ENCODE measurements around the gene OR7D4. TPM values are rescaled to one million over a fixed set of nuclear protein-coding genes. Genes with fewer than 3 reads are reported as not detected.

Gene OR7D4
- not detected in 2 replicates for total RNA-seq

GRCh38 chr19:9219489-9219888, at the start of gene OR7D4:
Gene OR7D4, minus strand, starts transcription at chr19:9219589. Its CDS starts 4,752 bp downstream, at chr19:9214837.

GRCh38 chr19:9250630-9251029, 31.2 kb upstream of the OR7D4 start, which contains the start of gene OR7E24:
Gene OR7E24, plus strand, starts transcription at chr19:9250930. Its CDS starts 114 bp downstream, at chr19:9251044.

GRCh38 chr19:9178901-9179300, 40.5 kb downstream of the OR7D4 start, which contains the start of gene OR7D2:
Gene OR7D2, plus strand, starts transcription at chr19:9178979. Its CDS starts 6,803 bp downstream, at chr19:9185782.

Other genes with a start within 250 kb of the OR7D4 start
- gene MUC16, start 209.2 kb downstream of the OR7D4 start, total RNA-seq, result not detected in 2 replicates
- not detected in 2 replicates for gene OR1M1, start 132.5 kb downstream of the OR7D4 start, total RNA-seq
- not detected in 2 replicates for gene OR7G2, start 112.1 kb downstream of the OR7D4 start, total RNA-seq
- gene OR7G1, start 103.8 kb downstream of the OR7D4 start, total RNA-seq, result not detected in 2 replicates
- gene OR7G3, start 92.6 kb downstream of the OR7D4 start, total RNA-seq, result not detected in 2 replicates
- gene ZNF317, start 79.2 kb downstream of the OR7D4 start, total RNA-seq, result 13.1 and 13.4 TPM in 2 replicates
- gene OR7D2, start 40.6 kb downstream of the OR7D4 start, total RNA-seq, result 0.10 TPM in 1 of 2 replicates, not detected in the other
- gene OR7E24, start 31.3 kb upstream of the OR7D4 start, total RNA-seq, result not detected in 2 replicates
- 2.6 and 5.8 TPM in 2 replicates for gene ZNF699, start 90.2 kb upstream of the OR7D4 start, total RNA-seq
- gene ZNF559, start 104.6 kb upstream of the OR7D4 start, total RNA-seq, result 6.5 and 6.9 TPM in 2 replicates
- gene ZNF177, start 143.4 kb upstream of the OR7D4 start, total RNA-seq, result 0.15 and 2.0 TPM in 2 replicates
- 8.9 and 9.1 TPM in 2 replicates for gene ZNF266, start 216.0 kb upstream of the OR7D4 start, total RNA-seq

Data from mammary microvascular endothelial cell (primary cell).